Endothelial cell of umbilical vein (primary cell): ENCODE measurements around the gene UBE2Q2. TPM values are rescaled to one million over a fixed set of nuclear protein-coding genes. Genes with fewer than 3 reads are reported as not detected.

Source experiments
- BruUV-seq: library from RNA; stranded (reverse); fragments of 400-500 nt; replicated peaks from 2 replicates; lab custom pipeline; 2021; lab: Mats Ljungman, UMichigan
- CTCF ChIA-PET: fragments of 300-600, 350-600 bp; sonication (Branson Sonifier 250); formaldehyde crosslinking; loops from one replicate; lab custom pipeline; 2021; ENCODE audit warnings: antibody characterized with exemption, inconsistent platforms; lab: Charles Lee
- POLR2A ChIA-PET: fragments of 300-600, 350-600 bp; sonication (Branson Sonifier 250); formaldehyde crosslinking; loops from one replicate; lab custom pipeline; 2021; ENCODE audit warnings: antibody characterized with exemption, inconsistent platforms; lab: Charles Lee
- DNase-seq: peaks from one replicate; pipeline ENCODE4 v3.0.0-alpha.2; 2011; ENCODE audit warnings: low read depth, low spot score
- FAIRE-seq: peaks from 2 replicates; lab custom pipeline; 2011; peaks lifted over from hg19 to GRCh38; lab: Jason Lieb, UNC
- H2AFZ ChIP-seq: 2 replicates; pipeline ENCODE4 v1.6.0; 2012; ENCODE audit warnings: low read depth, low read length, control low read depth, inconsistent platforms
- H3K27ac ChIP-seq: 2 replicates; pipeline ENCODE4 v1.5.1; 2011; ENCODE audit warnings: low read depth, mild to moderate bottlenecking, control low read depth, low read length, moderate library complexity; ENCODE audit not compliant: insufficient read depth
- H3K27me3 ChIP-seq, 2 experiments: 2 replicates each; pipeline versions ENCODE4 v1.6.0 to v1.6.1; 2011; ENCODE audit warnings: low read length in 2 of 2, mixed read lengths in 1 of 2; ENCODE audit not compliant: control insufficient read depth in 2 of 2, insufficient read depth in 2 of 2
- H3K36me3 ChIP-seq, 2 experiments: 2 replicates in 1 of 2; 3 replicates in 1 of 2; pipeline ENCODE4 v1.5.1; 2011; ENCODE audit warnings: low read length in 2 of 2, mild to moderate bottlenecking in 1 of 2, moderate library complexity in 1 of 2; ENCODE audit not compliant: control insufficient read depth in 2 of 2, insufficient read depth in 2 of 2; ENCODE audit errors: extremely low read depth in 1 of 2
- H3K4me1 ChIP-seq: 3 replicates; pipeline ENCODE4 v1.5.1; 2011; ENCODE audit warnings: mild to moderate bottlenecking, low read length; ENCODE audit not compliant: control insufficient read depth, insufficient read depth; ENCODE audit errors: extremely low read depth
- H3K4me2 ChIP-seq: 2 replicates; pipeline ENCODE4 v1.6.1; 2011; ENCODE audit warnings: low read length, control low read depth, mixed read lengths; ENCODE audit not compliant: insufficient read depth
- H3K4me3 ChIP-seq, 3 experiments: fragments of 200-600 bp in 1 of 3; sonication (generic), shearing (Covaris generic) in 1 of 3; replicated peaks in 1 of 3; 2 replicates each; pipeline ENCODE4 v1.5.1; 2011 to 2016; ENCODE audit warnings: control low read depth in 3 of 3, low read length in 3 of 3, mild to moderate bottlenecking in 2 of 3, inconsistent platforms in 1 of 3, low read depth in 1 of 3, moderate library complexity in 1 of 3; ENCODE audit not compliant: insufficient read depth in 1 of 3
- H3K79me2 ChIP-seq: 2 replicates; pipeline ENCODE4 v1.6.0; 2012; ENCODE audit warnings: low read length, inconsistent platforms; ENCODE audit not compliant: control insufficient read depth, insufficient read depth
- H3K9ac ChIP-seq: replicated peaks from 2 replicates; pipeline ENCODE3; 2011; ENCODE audit warnings: low read length, control low read depth; ENCODE audit not compliant: insufficient read depth; ENCODE audit errors: extremely low read depth
- H3K9me1 ChIP-seq: replicated peaks from 3 replicates; pipeline ENCODE4 v1.6.0; 2011; ENCODE audit warnings: mild to moderate bottlenecking, low read length; ENCODE audit not compliant: control insufficient read depth, insufficient read depth; ENCODE audit errors: extremely low read depth
- H3K9me3 ChIP-seq: replicated peaks from 2 replicates; pipeline ENCODE4 v1.5.1; 2012; ENCODE audit warnings: low read length, inconsistent platforms; ENCODE audit not compliant: control insufficient read depth, insufficient read depth
- H4K20me1 ChIP-seq: replicated peaks from 2 replicates; pipeline ENCODE3; 2011; ENCODE audit warnings: mild to moderate bottlenecking, low read length; ENCODE audit not compliant: control insufficient read depth, insufficient read depth; ENCODE audit errors: extremely low read depth
- CTCF ChIP-seq, 2 donors: IDR thresholded peaks; 1 replicate in 1 of 2; 2 replicates in 1 of 2; pipeline ENCODE4 v1.5.1; 2011; ENCODE audit warnings: low read length in 2 of 2, mild to moderate bottlenecking in 2 of 2, moderate library complexity in 2 of 2, control low read depth in 1 of 2, inconsistent platforms in 1 of 2, low read depth in 1 of 2; ENCODE audit not compliant: insufficient read depth in 1 of 2; ENCODE audit errors: extremely low read depth in 1 of 2
- EZH2 ChIP-seq: IDR thresholded peaks from 2 replicates; pipeline ENCODE4 v1.6.1; 2012; ENCODE audit warnings: borderline replicate concordance, low read depth, mild to moderate bottlenecking, moderate library complexity, low read length, inconsistent platforms; ENCODE audit not compliant: severe bottlenecking
- FOS ChIP-seq: IDR thresholded peaks from 2 replicates; pipeline ENCODE4 v1.6.1; 2011; ENCODE audit warnings: mild to moderate bottlenecking, low read length, moderate library complexity, borderline replicate concordance; ENCODE audit not compliant: insufficient read depth
- GATA2 ChIP-seq: IDR thresholded peaks from 2 replicates; pipeline ENCODE4 v1.7.0; 2011; ENCODE audit warnings: low read depth, mild to moderate bottlenecking, moderate library complexity, mixed read lengths, low read length; ENCODE audit not compliant: insufficient read length, insufficient read depth
- JUN ChIP-seq: IDR thresholded peaks from 2 replicates; pipeline ENCODE4 v1.6.1; 2011; ENCODE audit warnings: borderline replicate concordance, low read depth; ENCODE audit not compliant: insufficient read length, insufficient read depth
- MAX ChIP-seq: IDR thresholded peaks from 2 replicates; pipeline ENCODE4 v1.6.1; 2011; ENCODE audit not compliant: insufficient read depth, insufficient read length
- MYC ChIP-seq: IDR thresholded peaks from one replicate; pipeline ENCODE4 v1.6.1; 2011; ENCODE audit warnings: mild to moderate bottlenecking, low read depth, low read length
- POLR2A ChIP-seq: IDR thresholded peaks from 2 replicates; pipeline ENCODE4 v1.6.1; 2012; ENCODE audit warnings: low read depth, mild to moderate bottlenecking, control low read depth, low read length
- POLR2AphosphoS5 ChIP-seq: IDR thresholded peaks from 2 replicates; pipeline ENCODE4 v1.6.1; 2012; ENCODE audit warnings: low read depth, mild to moderate bottlenecking, control low read depth, low read length, moderate library complexity; ENCODE audit not compliant: insufficient read depth
- dilution Hi-C: fragments of 300-500 bp; cut with MboI; formaldehyde crosslinking; loops from one replicate; pipeline ENCODE4 v1.15.0; 2019; ENCODE audit warnings: low sequenced_read_pairs; ENCODE audit not compliant: extremely low pct_ligation_motif_present
- intact Hi-C: fragments of 100-400 bp; cut with micrococcal nuclease; formaldehyde crosslinking; loops from one replicate; pipeline ENCODE4 v1.10.0; 2022
- polyA plus RNA-seq, 4 experiments: library from polyadenylated mRNA; depleted of rRNA in 3 of 4; stranded (reverse) in 3 of 4; unstranded in 1 of 4; fragments of >200 nt; gene quantifications; 2 replicates each; pipeline versions ENCODE4 v1.2.1 to v1.2.3, GENCODE V29; 2011 to 2012; ENCODE audit warnings: missing spikeins in 1 of 4
- total RNA-seq: library from RNA; stranded (reverse); gene quantifications from 2 replicates; pipeline ENCODE4 v1.2.3, GENCODE V29; 2021

The UBE2Q2 gene
- total and polyA plus RNA-seq, 2 donors (not counting 3 experiments of a cell fraction or from before 2014, with no cell fraction given): 12.9 to 32.8 TPM

GRCh38 chr15:75814794-75815193 lies 28.5 kb upstream of the UBE2Q2 start:
- no peak overlapping the region for H3K9ac ChIP-seq
- CTCF ChIA-PET: interaction anchor here (0.6 to 1.6 kb wide), 2 partner anchors 107 kb away, joined by 3 to 5 read pairs; no protein-coding TSS in a partner anchor
- no peak overlapping the region for H3K4me3 ChIP-seq
- H3K36me3 ChIP-seq: no peaks in the 10 kb centered on the region
- H2AFZ ChIP-seq: no peak overlapping the region
- TF ChIP-seq GATA2: no peak
- no peak for TF ChIP-seq FOS
- TF ChIP-seq MYC: no peak
- TF ChIP-seq MAX: no peak
- TF ChIP-seq EZH2: no peak
- POLR2A ChIA-PET: no interaction called here
- dilution Hi-C loops (no loop called here), intact Hi-C loops (no loop called here)
- H3K79me2 ChIP-seq: no peaks in the 10 kb centered on the region
- no peak overlapping the region for H3K27ac ChIP-seq
- BruUV-seq: no TSS peak
- H3K27me3 ChIP-seq: peaks cover 5 to 6% of the 10 kb centered on the region in 2 experiments
- no peaks in the 10 kb centered on the region for H3K9me3 ChIP-seq
- FAIRE-seq: no peak
- H3K9me1 ChIP-seq: no peaks in the 10 kb centered on the region
- H3K4me2 ChIP-seq: no peak overlapping the region
- no peak for DNase-seq
- H4K20me1 ChIP-seq: no peaks in the 10 kb centered on the region
- no peaks in the 10 kb centered on the region for H3K4me1 ChIP-seq

- Histone ChIP-seq H3K9me3 (no peaks in the 10 kb centered on the region), H3K9ac (no peak overlapping the region), H3K9me1 (no peaks in the 10 kb centered on the region), H3K36me3 (no peaks in the 10 kb centered on the region), H3K4me1 (no peaks in the 10 kb centered on the region), H3K4me2 (no peak overlapping the region), H3K79me2 (no peaks in the 10 kb centered on the region), H2AFZ (no peak overlapping the region), H3K27me3 (peaks cover 4 to 5% of the 10 kb centered on the region in 2 experiments), H4K20me1 (no peaks in the 10 kb centered on the region), H3K4me3 (no peak overlapping the region), H3K27ac (no peak overlapping the region)
- ChIA-PET CTCF (interaction anchor here (1.4 to 1.6 kb wide), 2 partner anchors 13 to 106 kb away, joined by 5 to 7 read pairs; no protein-coding TSS in a partner anchor), POLR2A (no interaction called here)
- no peak for DNase-seq
- intact Hi-C loops: no loop called here
- FAIRE-seq: no peak
- dilution Hi-C loops: no loop called here
- no TSS peak for BruUV-seq
- TF ChIP-seq JUN (no peak), GATA2 (no peak), CTCF (IDR thresholded peaks at IDR 0.05; ENCODE audit: extremely low read depth in 1 of 2, insufficient read depth in 1 of 2, low read depth in 1 of 2, low read length in 2 of 2) (no peak), MYC (no peak), EZH2 (no peak), MAX (no peak), POLR2AphosphoS5 (no peak), FOS (no peak), POLR2A (no peak)
These were observed 27.2 kb upstream of the UBE2Q2 start for GRCh38 chr15:75815811-75816719.
